Non-pigmented ciliary epithelial cell (primary cell): ENCODE results near the gene SEMA3A.
A peak's percentile ranks its signal among the peaks of the same experiment; 100 is the strongest.
"Not testable (repeated sequence)": the region's sequence is repeated elsewhere in the genome, so short reads cannot be mapped to it uniquely, and the experiment has no call there.

ENCODE experiments used
- DNase-seq: peaks from one replicate; pipeline ENCODE4 v3.0.0-alpha.2; 2010; ENCODE audit warnings: low read depth

Gene SEMA3A

DNA sequence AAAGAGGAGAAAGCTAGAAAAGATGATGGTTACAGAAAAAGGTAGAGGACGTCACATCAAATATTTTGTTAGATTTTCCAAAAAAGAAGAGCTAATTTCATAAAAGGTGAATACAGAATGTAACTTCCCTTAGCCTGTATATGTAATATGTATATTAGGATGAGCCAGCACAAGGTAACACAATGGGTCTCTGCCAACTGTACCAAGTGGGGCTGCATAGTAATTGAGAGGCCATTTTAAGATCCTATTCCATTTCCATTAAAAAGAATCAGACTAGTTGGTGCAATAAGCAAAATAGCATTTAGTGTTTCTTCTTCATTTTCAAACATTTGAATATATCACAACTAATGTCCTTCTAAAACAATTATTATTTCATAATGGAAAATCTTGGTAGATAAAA lies 134.6 kb downstream of the SEMA3A start:
- DNase-seq, result no peak

- peak; percentile 61 for DNase-seq
These were observed 136.1 kb downstream of the SEMA3A start for GRCh38 chr7:84058311-84059076.

DNA sequence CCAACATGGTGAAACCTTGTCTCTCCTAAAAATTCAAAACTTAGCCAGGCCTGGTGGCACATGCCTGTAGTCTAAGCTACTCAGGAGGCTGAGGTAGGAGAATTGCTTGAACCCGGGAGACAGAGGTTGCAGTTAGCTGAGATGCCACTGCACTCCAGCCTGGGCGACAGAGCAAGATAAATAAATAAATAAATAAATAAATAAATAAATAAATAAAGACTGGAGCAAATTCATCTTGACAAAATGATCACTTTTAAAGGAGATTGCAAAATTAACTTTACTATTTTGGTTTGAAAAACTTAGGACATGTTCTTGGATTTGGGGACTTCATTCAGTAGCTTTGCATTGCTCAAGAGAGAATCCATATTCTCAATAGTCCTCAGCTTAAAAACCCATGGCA lies 137.0 kb downstream of the SEMA3A start:
- no peak for DNase-seq

DNA sequence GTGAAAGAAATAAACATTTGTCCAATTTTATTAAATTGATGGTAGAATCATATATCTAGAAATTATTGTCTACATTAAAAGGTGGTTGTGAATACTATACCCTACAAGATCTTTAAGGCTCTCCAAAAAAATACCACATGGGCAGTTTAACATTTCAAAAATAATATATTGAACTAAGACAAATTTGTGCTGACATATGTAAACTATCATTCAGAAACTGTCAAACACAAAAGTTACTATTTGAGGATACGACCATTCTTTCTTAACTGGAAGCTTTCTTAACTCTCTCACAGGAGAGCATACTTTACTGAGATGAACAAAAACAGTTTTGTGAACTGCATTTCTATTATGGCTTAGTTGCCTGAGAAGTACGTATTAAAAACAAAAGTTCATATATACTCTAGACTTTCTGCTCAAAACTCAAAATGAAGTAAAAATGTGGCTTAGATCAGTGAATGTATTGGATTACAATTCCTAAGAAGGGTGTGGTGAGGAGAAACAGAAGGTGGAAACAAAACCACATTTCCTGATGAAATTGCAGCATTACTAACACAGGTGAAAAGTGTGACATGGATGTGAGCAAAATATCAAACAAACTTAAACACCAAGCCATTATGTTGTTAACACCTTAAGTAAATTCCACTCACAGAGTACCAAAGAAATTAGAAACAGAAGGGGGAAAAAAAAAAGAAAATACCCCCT lies 138.5 kb downstream of the SEMA3A start:
- no peak for DNase-seq

DNA sequence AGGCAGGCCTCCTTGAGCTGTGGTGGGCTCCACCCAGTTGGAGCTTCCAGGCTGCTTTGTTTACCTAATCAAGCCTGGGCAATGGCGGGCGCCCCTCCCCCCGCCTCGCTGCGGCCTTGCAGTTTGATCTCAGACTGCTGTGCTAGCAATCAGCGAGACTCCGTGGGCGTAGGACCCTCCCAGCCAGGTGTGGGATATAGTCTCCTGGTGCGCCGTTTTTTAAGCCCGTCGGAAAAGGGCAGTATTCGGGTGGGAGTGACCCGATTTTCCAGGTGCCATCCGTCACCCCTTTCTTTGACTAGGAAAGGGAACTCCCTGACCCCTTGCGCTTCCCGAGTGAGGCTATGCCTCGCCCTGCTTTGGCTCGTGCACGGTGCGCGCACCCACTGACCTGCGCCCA lies 139.4 kb downstream of the SEMA3A start:
- not testable (repeated sequence) for DNase-seq

DNA sequence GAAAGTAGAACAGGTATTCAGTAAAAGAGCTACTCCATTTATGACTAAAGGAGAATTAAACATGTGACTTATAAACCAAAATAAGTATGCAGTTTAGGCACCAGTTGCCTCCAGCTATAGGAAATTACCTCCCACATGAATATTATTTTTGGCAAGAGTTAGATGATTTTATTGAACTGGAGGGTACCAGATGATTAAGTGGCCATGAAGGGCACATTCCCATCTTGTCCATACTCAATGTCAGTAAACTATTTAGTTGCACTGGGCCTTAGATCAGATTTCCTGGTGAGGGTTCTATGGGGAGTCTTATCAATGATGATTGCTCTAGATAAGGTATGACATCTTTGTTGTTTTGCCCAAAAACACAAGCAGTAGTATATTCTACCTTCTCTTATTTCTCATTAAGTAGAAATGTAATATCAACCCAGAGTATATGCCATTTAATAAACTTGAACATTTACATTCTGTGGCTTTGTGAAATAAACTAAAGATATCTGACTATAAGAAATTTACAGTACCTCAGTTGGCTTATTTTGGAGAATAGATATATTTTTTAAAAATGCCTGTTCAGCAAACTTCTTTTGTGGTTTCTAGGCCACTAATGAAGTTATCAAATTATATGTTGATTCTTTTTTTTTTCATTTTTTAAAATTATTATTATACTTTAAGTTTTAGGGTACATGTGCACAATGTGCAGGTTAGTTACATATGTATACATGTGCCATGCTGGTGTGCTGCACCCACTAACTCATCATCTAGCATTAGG lies 145.3 kb downstream of the SEMA3A start:
- DNase-seq, result no peak

DNA sequence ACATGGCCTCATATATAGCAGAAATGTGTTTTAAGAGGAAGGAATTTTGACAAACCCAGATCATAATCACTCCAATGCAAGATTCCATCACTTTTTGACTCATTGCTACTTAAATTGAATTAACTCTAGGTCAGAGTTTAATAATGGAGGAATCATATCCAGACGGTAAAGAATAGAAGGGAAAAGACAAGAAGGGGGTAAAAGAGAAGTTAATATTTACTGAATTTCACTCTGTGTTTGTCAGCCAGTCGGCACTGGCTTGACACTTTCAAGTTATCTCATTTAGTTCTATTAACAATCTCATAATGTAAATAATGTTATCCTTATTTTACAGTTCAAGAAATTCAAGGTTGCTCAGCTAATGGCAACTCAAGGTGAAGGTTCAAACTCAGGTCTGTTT lies 147.5 kb downstream of the SEMA3A start:
- no peak for DNase-seq

- DNase-seq, result no peak
These were observed 149.8 kb downstream of the SEMA3A start for GRCh38 chr7:84044834-84045233.

DNA sequence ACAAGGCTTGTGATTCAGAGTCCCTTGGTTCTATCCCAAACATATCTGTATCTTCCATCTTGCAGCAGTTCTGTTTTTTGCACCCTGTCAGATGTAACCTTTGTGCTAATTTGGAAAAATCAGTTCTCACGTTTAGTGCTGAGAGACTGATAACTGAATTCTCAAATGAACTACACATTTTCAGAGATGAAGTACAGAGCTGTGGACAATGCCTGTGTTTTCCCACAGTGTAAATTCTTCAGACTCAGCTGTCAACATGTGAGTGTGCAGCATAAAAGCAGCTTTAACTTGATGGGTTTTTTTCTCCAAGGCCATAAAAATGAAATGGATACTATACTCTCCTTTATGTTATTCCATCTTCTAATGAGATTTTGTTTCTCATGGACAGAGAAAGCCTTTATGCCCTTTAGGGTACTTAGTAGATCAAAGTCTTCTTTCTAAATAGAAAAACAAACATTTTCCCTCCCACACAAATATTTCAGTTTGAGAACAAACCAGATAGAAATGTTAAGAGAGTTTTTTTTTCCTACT lies 150.9 kb downstream of the SEMA3A start:
- no peak for DNase-seq

GRCh38 chr7:84042110-84042539 lies 152.5 kb downstream of the SEMA3A start:
- peak; percentile 81 for DNase-seq

- DNase-seq, result no peak
These were observed 152.9 kb downstream of the SEMA3A start for GRCh38 chr7:84041649-84042048.

DNA sequence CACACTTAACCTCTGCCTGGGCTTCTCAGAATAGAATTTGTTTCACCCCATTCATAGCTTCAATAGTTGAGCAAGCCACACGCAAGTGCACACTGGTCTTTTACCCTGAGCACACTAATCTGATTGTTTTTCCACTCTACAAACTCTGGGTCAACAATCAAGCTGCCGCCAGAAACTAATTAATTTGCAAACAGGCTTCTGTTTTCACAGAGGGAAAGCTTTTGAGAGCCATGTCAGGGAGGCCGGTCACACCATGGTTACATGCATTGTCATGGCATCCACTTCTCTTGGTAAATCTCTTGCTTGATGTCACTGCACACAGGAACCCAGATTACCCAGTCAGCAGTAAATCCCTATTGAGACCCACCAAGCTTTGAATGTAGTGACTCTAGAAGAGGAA lies 154.2 kb downstream of the SEMA3A start:
- DNase-seq, result no peak

- DNase-seq, result no peak
These were observed 155.2 kb downstream of the SEMA3A start for GRCh38 chr7:84039432-84039831.

DNA sequence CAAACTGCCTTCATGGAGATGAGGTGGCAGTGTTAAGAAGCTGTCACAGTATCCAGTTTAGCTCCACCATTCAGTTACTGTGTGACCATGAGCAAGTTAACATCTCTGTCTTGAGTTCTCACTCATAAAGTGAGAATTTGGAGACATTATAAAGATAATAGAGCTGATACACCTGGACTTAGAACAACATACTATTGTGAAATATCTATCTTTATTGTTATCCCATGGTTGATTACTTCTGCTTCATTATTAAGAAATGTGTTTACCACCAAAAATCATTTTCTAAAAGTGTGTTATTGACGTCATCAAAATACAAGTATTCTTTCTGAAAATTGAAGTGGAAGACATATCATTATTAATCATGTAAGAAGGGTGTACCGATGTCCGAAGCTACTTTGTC lies 166.9 kb downstream of the SEMA3A start:
- DNase-seq, result no peak

DNA sequence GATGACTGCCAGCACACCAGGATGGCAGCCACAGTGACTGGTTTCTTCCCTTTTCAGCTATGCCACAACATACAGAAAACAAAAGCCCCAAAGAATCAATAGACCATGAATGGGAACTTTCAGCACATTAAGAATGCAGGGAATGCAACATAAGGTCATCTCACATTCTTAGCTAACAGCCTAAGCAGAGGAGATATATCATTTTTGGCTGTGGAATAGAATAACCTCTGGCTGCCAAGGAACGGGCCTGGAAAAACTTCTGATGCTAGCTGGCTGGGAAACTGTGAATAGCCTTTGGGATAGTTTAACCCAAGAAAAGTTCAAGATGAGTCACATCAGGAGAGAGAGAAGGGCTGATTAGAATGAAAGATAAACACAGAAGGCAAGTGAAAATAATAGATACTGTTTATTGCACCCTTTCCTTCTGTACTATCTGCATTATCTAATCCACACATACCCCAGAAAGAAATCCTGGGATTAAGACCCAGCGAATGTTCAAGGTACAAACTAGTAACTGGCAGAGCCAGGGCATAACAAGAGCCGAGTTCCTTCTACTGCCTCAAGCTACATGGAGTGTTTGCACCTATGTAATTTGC lies 169.2 kb downstream of the SEMA3A start:
- peak; percentile 90 for DNase-seq

DNA sequence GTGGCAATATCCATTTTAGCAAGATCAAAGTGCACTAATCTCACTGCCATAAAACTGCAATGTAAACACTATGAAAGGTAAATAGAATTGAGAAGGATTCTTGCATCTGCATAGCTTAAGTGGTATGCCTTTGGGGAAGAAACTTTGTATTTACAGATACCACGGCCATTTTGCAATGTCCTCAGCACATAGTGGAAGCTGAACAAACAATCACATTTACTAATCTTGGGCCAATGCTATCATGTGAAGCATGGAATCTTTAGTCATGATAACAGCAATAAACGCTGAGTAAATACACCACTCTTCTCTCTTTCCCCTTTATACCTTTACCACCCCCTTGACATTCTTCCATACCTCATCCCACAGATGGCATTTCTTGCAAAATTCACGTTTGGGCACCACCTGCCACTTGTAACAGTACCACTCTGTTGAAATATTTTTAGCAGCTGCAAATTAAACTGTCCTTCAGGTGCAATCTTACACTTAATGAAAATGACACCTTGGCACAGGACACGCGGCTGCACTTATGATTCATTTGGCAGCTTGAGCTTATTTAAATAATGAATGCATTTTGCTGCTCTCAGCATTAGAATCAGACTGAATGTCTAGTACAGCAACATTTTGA lies 171.8 kb downstream of the SEMA3A start:
- DNase-seq, result no peak

DNA sequence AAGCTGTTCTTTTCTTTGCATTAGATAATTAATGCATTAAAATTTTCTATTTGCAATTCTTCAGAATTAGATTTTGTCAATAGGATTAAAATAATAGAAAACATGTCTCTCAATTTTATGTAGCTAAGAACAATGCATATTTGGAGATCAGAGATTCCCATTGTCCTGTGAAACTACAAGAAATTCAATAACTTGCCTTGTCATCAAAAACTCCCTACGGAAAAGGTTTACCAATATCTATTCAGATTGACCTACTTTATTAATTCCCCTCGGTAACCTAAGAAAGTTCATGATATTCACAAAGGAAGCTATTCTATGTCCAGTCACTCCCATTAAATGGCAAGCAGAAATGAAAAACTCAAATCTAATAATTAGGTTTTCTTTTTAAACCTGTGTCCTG lies 172.6 kb downstream of the SEMA3A start:
- no peak for DNase-seq

- DNase-seq, result no peak
These were observed 173.2 kb downstream of the SEMA3A start for GRCh38 chr7:84021292-84021908.

DNA sequence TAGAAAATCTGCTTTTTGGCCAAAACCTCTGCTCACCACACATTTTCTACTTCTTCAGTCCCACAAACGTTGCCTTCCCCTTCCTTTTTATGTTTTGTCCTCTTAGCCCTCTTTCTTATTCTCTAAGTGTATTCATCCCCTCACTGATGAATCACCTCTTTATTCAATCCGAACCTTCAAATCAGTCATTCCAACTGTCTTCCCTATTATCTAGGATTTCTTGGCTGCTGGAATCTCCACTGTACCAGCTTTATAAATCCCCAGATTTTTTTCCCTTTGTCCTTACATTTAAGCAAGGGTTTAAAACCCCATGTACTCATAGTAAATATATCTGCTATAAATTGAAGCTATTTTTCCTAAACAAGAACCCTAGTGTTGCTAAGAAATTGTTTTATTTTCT lies 176.9 kb downstream of the SEMA3A start:
- DNase-seq, result no peak

GRCh38 chr7:84013616-84014240 lies 180.9 kb downstream of the SEMA3A start:
- no peak for DNase-seq

DNA sequence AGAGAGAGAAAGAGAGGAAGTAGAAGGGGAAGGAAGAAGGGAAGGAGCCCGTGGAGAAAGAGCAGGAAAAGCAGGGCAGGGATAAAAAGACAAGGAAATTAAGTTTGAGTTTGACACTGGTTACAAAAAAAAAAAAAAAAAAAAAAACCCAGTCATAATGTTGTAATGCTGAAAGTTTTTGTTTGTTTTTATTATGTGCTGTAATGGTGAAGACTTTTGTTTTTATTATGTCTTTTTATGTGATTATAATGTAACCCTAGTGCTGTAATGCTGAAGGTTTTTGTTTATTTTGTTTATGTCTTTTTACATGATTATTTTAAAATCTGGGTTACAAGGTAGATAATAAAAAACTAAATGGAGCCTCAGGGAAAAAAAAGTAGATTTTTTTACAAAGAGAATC lies 184.8 kb downstream of the SEMA3A start:
- DNase-seq, result no peak
